GM21390 (cell line): ENCODE results near the gene PKP2.

ENCODE experiments used
- ATAC-seq: cut with Tn5 transposase; IDR thresholded peaks from one replicate; pipeline ENCODE4 v1.9.1; 2021; ENCODE audit not compliant: unreplicated experiment

PKP2 gene

GRCh38 chr12:32756476-32757066, 140.0 kb downstream of the PKP2 start:
- ATAC-seq = no peak

DNA sequence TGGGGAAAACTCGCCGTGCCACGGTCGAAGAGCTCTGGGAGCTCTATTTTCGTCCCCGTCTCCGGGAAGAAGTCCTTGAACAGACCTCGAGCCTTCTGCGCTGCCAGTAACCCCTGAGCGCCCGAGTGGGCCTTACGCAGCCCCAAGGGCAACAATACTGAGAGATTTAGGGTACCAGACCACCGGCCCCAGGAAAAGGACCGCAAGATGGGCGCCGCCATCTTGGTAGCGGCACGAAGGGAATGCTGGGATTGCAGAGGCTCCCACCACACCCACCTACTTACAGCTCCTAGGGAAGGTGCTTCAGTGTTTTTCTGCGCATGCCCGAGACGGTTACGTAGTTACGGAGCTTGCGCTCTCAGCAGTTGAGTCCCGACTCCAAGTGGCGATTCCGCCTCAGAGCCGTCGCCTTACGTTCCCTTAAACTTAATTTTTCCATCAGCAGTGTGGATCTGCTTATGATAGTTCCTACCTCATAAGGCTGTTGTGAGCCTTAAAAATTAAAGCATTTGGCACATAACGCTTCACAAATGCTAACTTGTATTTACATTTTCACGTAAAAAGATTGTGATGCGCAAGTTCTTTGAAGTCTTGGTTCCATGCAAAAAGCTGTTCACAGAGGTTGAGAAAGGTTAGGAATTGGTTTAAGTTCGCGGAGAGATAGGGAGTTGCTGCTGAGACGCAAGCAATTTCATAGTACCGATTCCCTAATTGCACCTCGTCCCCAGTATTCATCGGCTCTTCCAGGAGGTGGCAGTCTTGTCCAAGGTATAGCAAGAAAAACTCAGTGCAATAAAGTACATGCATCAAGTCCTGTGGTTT, 140.7 kb downstream of the PKP2 start, which contains the start of gene YARS2:
Gene YARS2, minus strand, starts transcription at position 244 of the 822 bp plus-strand sequence. Its CDS starts 23 bp downstream, at position 221.
- peak; percentile 92 for ATAC-seq

GRCh38 chr12:32755051-32755653, 141.4 kb downstream of the PKP2 start:
- ATAC-seq = peak; percentile 62

DNA sequence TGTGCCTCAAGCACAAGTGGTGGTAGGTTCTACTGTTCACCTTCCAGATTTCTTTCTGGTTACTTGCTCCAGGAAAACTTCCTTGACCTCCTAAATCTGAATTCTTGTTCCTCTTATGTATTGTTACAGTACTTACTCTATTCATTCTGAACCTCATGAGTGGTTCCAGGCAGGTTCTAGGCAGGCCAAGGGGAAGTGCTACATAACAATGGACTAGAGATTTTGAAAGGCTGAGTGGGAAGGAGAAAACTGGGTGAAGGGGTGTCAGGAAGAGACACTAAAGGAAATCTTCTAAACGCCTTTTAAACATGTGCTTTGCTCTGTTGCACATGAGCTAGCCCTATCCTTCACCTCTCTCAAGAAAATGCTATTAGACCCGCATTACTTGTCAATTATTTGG, 142.5 kb downstream of the PKP2 start:
- no peak for ATAC-seq

DNA sequence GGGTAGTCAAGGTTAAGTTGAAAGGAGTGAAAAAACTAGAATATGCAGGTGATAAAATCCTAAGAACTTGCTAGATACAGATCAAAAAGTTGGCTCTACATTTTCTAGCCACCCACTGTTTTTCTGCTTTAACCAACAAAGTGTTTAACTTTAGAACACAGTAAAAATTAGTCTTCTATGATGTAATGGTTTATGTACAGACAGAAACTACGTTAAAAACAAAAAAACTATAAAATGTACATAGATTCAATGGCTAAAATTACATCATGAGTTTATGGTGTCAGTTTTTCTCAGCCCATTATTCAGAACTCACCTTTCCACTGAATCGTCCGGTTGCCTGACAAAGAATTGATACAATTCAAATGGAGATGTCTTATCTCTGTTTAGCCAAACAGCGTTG, 143.0 kb downstream of the PKP2 start:
- no peak for ATAC-seq

DNA sequence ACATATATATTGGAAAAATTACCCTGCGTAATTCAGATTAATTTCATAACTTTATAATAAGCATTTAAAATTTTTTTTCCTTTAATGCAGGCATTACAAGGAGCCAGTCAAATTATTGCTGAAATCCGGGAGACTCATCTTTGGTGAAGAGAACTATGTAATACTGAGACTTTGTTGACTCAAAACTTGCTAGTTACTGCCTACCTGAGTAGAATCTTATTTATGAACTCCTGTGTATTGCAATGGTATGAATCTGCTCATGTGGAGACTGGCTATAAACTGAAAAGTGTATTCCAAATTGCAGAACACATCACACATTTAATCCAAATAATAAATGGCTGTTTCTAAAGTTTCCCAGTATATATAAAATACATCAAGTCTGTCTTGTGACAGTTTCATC, 153.3 kb downstream of the PKP2 start:
- ATAC-seq = no peak

DNA sequence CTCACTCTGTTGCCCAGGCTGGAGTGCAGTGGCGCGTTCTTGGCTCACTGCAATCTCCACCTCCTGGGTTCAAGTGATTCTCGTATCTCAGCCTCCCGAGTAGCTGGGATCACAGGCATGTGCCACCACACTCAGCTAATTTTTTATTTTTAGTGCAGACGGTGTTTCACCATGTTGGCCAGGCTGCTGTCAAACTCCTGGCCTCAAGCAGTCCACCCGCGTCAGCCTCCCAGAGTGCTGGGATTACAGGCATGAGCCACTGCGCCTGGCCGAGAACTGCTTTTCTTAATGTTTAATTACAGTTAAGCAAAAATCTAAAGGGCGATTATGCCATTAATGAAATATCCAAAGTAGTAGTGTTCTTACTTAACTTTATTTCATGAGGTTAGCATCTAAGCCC, 154.4 kb downstream of the PKP2 start:
- ATAC-seq = no peak
